ENCODE data around the gene CDH26. TPM values are rescaled to one million over a fixed set of nuclear protein-coding genes. Genes with fewer than 3 reads are reported as not detected.

Gene CDH26
- total and polyA plus RNA-seq, 2 of the 13 experiments (the other 11 are each of a cell fraction or from before 2014, with no cell fraction given): 0.40 to 1.1 TPM

DNA sequence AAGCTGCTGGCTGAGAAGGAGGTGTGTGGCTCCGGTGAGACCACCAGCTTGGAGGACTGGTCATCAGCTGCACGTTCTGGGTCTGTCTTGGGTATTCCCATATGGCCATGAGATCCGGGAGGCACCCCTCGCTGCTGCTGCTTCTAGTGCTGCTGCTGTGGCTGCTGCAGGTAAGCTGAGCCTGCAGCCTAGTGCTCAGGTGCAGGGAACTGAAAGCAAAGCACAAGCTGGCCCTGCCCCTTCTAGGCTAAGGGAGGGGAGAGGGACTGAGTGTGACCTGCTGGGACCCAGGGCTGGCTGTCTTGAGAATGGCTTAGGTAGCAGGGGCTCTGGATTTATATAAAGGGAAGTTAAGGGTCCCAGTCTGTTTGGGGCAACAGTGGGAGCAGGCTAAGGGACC, 403 bp downstream of the CDH26 start (continued):
- TF ChIP-seq, protein P1, sequence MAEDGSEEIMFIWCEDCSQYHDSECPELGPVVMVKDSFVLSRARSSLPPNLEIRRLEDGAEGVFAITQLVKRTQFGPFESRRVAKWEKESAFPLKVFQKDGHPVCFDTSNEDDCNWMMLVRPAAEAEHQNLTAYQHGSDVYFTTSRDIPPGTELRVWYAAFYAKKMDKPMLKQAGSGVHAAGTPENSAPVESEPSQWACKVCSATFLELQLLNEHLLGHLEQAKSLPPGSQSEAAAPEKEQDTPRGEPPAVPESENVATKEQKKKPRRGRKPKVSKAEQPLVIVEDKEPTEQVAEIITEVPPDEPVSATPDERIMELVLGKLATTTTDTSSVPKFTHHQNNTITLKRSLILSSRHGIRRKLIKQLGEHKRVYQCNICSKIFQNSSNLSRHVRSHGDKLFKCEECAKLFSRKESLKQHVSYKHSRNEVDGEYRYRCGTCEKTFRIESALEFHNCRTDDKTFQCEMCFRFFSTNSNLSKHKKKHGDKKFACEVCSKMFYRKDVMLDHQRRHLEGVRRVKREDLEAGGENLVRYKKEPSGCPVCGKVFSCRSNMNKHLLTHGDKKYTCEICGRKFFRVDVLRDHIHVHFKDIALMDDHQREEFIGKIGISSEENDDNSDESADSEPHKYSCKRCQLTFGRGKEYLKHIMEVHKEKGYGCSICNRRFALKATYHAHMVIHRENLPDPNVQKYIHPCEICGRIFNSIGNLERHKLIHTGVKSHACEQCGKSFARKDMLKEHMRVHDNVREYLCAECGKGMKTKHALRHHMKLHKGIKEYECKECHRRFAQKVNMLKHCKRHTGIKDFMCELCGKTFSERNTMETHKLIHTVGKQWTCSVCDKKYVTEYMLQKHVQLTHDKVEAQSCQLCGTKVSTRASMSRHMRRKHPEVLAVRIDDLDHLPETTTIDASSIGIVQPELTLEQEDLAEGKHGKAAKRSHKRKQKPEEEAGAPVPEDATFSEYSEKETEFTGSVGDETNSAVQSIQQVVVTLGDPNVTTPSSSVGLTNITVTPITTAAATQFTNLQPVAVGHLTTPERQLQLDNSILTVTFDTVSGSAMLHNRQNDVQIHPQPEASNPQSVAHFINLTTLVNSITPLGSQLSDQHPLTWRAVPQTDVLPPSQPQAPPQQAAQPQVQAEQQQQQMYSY (CRISPR knock-in tag; IDR thresholded peaks at IDR 0.05): no peak
- TF ChIP-seq JARID2 (CRISPR knock-in tag; IDR thresholded peaks at IDR 0.05; ENCODE audit: insufficient replicate concordance) (no peak), ZNF607 (CRISPR knock-in tag; IDR thresholded peaks at IDR 0.05; ENCODE audit: borderline replicate concordance) (no peak), FOXC1 (CRISPR knock-in tag; IDR thresholded peaks at IDR 0.05; ENCODE audit: borderline replicate concordance) (no peak)

DNA sequence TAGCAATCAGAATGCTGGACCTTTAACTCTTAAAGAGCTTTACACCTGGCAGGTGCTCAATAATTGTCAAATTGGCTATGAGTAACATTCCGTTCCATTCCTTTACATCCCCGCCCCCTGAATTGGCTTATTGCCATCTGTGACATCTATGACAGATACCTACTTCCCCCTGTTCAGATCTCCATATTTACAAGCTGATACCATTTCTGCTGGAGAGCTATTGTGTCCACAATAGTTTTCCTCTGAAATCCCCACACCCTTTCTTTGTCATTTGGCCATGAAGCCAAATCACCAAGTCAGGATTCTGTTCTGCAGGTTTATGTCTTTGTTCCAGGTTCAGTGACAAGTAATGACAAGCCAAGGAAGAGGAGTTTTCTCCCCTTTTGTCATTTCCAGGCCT, 3.2 kb downstream of the CDH26 start:
- in situ Hi-C loops (cut with HindIII; ENCODE audit: extremely low pct_ligation_motif_present, low pct_unique_long_range_greater_than_20kb) (no loop called here), intact Hi-C loops (cut with micrococcal nuclease; ENCODE audit: unreplicated experiment) (no loop called here)
- no peak for DNase-seq (ENCODE audit: low spot score)
- H3K27ac ChIP-seq (ENCODE audit: extremely low read length, insufficient read depth, low read length): no peak overlapping the region
- H2AFZ ChIP-seq (ENCODE audit: low read length): no peak overlapping the region
- no peak overlapping the region for H3K4me2 ChIP-seq (ENCODE audit: low read depth, low read length)
- CTCF ChIA-PET (ENCODE audit: low intra/inter-chr PET ratio, low total read pairs): no interaction called here
- H3K79me2 ChIP-seq (ENCODE audit: insufficient read depth, low read length): no peaks in the 10 kb centered on the region
- no peaks in the 10 kb centered on the region for H3K4me1 ChIP-seq (ENCODE audit: insufficient read depth, low read length)
- H3K27me3 ChIP-seq (ENCODE audit: control insufficient read depth in 1 of 2, insufficient read depth in 2 of 2, low read length in 2 of 2): no peaks in the 10 kb centered on the region; a peak in 1 of 5 replicates
- 77% methylated on average over 2 of the region's 2 CpGs for WGBS (ENCODE audit: low lambda C conversion rate)
- H3K9ac ChIP-seq (ENCODE audit: insufficient read depth, low read depth, low read length): no peak overlapping the region
- no peaks in the 10 kb centered on the region for H3K36me3 ChIP-seq (replicated peaks in 1 of 2; ENCODE audit: control insufficient read depth in 1 of 2, insufficient read depth in 2 of 2, low read length in 2 of 2)
- no peak for FAIRE-seq
- no peaks in the 10 kb centered on the region for H4K20me1 ChIP-seq (ENCODE audit: insufficient read depth, low read length)
- ATAC-seq: no peak
- POLR2A ChIA-PET: no interaction called here
- no peaks in the 10 kb centered on the region for H3K9me3 ChIP-seq (ENCODE audit: low read length)
- no peak overlapping the region for H3K4me3 ChIP-seq (replicated peaks in 1 of 3; ENCODE audit: insufficient read depth in 1 of 3, low read depth in 2 of 3, low read length in 3 of 3)
- BruUV-seq (replicated peaks): no TSS peak
- TF ChIP-seq DPF2 (CRISPR knock-in tag; IDR thresholded peaks at IDR 0.05; ENCODE audit: borderline replicate concordance, low read depth) (no peak), ZBTB7A (CRISPR knock-in tag; IDR thresholded peaks at IDR 0.05) (no peak), RFXAP (CRISPR knock-in tag; IDR thresholded peaks at IDR 0.05; ENCODE audit: borderline replicate concordance) (no peak), ZNF143 (CRISPR knock-in tag; IDR thresholded peaks at IDR 0.05) (no peak), ZNF441 (CRISPR knock-in tag; IDR thresholded peaks at IDR 0.05; ENCODE audit: borderline replicate concordance) (no peak)
- TF ChIP-seq, protein P2, sequence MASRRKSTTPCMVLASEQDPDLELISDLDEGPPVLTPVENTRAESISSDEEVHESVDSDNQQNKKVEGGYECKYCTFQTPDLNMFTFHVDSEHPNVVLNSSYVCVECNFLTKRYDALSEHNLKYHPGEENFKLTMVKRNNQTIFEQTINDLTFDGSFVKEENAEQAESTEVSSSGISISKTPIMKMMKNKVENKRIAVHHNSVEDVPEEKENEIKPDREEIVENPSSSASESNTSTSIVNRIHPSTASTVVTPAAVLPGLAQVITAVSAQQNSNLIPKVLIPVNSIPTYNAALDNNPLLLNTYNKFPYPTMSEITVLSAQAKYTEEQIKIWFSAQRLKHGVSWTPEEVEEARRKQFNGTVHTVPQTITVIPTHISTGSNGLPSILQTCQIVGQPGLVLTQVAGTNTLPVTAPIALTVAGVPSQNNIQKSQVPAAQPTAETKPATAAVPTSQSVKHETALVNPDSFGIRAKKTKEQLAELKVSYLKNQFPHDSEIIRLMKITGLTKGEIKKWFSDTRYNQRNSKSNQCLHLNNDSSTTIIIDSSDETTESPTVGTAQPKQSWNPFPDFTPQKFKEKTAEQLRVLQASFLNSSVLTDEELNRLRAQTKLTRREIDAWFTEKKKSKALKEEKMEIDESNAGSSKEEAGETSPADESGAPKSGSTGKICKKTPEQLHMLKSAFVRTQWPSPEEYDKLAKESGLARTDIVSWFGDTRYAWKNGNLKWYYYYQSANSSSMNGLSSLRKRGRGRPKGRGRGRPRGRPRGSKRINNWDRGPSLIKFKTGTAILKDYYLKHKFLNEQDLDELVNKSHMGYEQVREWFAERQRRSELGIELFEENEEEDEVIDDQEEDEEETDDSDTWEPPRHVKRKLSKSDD (CRISPR knock-in tag; IDR thresholded peaks at IDR 0.05; ENCODE audit: low read depth): no peak
- TF ChIP-seq, protein P3, sequence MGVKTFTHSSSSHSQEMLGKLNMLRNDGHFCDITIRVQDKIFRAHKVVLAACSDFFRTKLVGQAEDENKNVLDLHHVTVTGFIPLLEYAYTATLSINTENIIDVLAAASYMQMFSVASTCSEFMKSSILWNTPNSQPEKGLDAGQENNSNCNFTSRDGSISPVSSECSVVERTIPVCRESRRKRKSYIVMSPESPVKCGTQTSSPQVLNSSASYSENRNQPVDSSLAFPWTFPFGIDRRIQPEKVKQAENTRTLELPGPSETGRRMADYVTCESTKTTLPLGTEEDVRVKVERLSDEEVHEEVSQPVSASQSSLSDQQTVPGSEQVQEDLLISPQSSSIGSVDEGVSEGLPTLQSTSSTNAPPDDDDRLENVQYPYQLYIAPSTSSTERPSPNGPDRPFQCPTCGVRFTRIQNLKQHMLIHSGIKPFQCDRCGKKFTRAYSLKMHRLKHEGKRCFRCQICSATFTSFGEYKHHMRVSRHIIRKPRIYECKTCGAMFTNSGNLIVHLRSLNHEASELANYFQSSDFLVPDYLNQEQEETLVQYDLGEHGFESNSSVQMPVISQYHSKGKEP (CRISPR knock-in tag; IDR thresholded peaks at IDR 0.05): no peak

Measured in HepG2 (cell line).